HG03108 (cell line): ENCODE data around the gene ANKMY1.

Experiments
- ATAC-seq: cut with Tn5 transposase; IDR thresholded peaks from one replicate; pipeline ENCODE4 v1.9.1; 2021; ENCODE audit warnings: moderate library complexity; ENCODE audit not compliant: unreplicated experiment

The ANKMY1 gene

GRCh38 chr2:240557808-240558207, at the start of gene ANKMY1:
TSS of gene ANKMY1 (minus strand) at chr2:240557988. CDS start at chr2:240557335, 653 bp downstream.
- no peak for ATAC-seq

GRCh38 chr2:240605867-240606743, 48.3 kb upstream of the ANKMY1 start:
- no peak for ATAC-seq

- no peak for ATAC-seq
Observed at GRCh38 chr2:240604939-240605716, 47.3 kb upstream of the ANKMY1 start.

- ATAC-seq = no peak
Observed at GRCh38 chr2:240604291-240604938, 46.6 kb upstream of the ANKMY1 start.

- no peak for ATAC-seq
Observed at GRCh38 chr2:240603846-240604245, 46.1 kb upstream of the ANKMY1 start.

- ATAC-seq = no peak
Observed at GRCh38 chr2:240603081-240603835, 45.5 kb upstream of the ANKMY1 start.

- ATAC-seq = no peak
Observed at GRCh38 chr2:240602266-240603050, 44.7 kb upstream of the ANKMY1 start.

GRCh38 chr2:240601831-240602160, 44.0 kb upstream of the ANKMY1 start:
- ATAC-seq = no peak

GRCh38 chr2:240601061-240601830, 43.5 kb upstream of the ANKMY1 start:
- ATAC-seq = no peak

GRCh38 chr2:240600451-240600961, 42.7 kb upstream of the ANKMY1 start:
- no peak for ATAC-seq

- ATAC-seq = no peak
Observed at GRCh38 chr2:240599141-240599583, 41.4 kb upstream of the ANKMY1 start.

GRCh38 chr2:240598311-240598911, 40.6 kb upstream of the ANKMY1 start:
- no peak for ATAC-seq

GRCh38 chr2:240597419-240598181, 39.8 kb upstream of the ANKMY1 start:
- no peak for ATAC-seq

- ATAC-seq = no peak
Observed at GRCh38 chr2:240597054-240597418, 39.2 kb upstream of the ANKMY1 start.

- no peak for ATAC-seq
Observed at GRCh38 chr2:240596491-240596931, 38.7 kb upstream of the ANKMY1 start.

GRCh38 chr2:240596080-240596460, 38.3 kb upstream of the ANKMY1 start:
- ATAC-seq = no peak

- no peak for ATAC-seq
Observed at GRCh38 chr2:240595381-240596079, 37.7 kb upstream of the ANKMY1 start.
